Cardiac muscle cell (in vitro differentiated cells and primary cell): Measurements from ENCODE around the gene POLR1F. TPM values are rescaled to one million over a fixed set of nuclear protein-coding genes. Genes with fewer than 3 reads are reported as not detected.

Experiments
- DNase-seq, 2 donors: peaks; one replicate each; pipeline versions ENCODE4 v3.0.0 to v3.0.0-alpha.2; 2010 to 2017; ENCODE audit warnings: low read depth in 1 of 2, low spot score in 1 of 2
- H3K27ac ChIP-seq: fragments of 200-600 bp; sonication (generic); 2 replicates; pipeline ENCODE4 v1.5.1; 2016
- H3K27me3 ChIP-seq: fragments of 200-600 bp; sonication (generic); 2 replicates; pipeline ENCODE4 v1.6.0; 2016; ENCODE audit warnings: control low read depth
- H3K36me3 ChIP-seq: fragments of 200-600 bp; sonication (generic); 2 replicates; pipeline ENCODE4 v1.5.1; 2016; ENCODE audit warnings: control low read depth
- H3K4me1 ChIP-seq: fragments of 200-600 bp; sonication (generic); 2 replicates; pipeline ENCODE4 v1.8.1; 2017; ENCODE audit warnings: low read depth, mild to moderate bottlenecking, mixed run types
- H3K4me3 ChIP-seq: fragments of 200-600 bp; sonication (generic); 2 replicates; pipeline ENCODE4 v1.5.1; 2016; ENCODE audit warnings: mild to moderate bottlenecking
- H3K9me3 ChIP-seq: fragments of 200-600 bp; sonication (generic); 2 replicates; pipeline ENCODE4 v1.5.1; 2017; ENCODE audit warnings: low read depth, mild to moderate bottlenecking, control low read depth
- CTCF ChIP-seq: IDR thresholded peaks from 2 replicates; pipeline ENCODE4 v1.5.1; 2012; ENCODE audit warnings: low read depth, mild to moderate bottlenecking, low read length
- polyA plus RNA-seq: library from polyadenylated mRNA; unstranded; fragments of >200 nt; fragmentation: Nextera tagmentation; extraction: Ambion mirVana; gene quantifications from 2 replicates; pipeline ENCODE4 v1.2.1, GENCODE V29; 2016
- total RNA-seq: library from RNA; depleted of rRNA; stranded (reverse); fragments of >200 nt; gene quantifications from 2 replicates; pipeline ENCODE4 v1.2.3, GENCODE V29; 2016

POLR1F gene
- total and polyA plus RNA-seq, 2 experiments from 2014 or later: 9.1 to 14.3 TPM

- no peak overlapping the region for H3K27ac ChIP-seq
- no peaks in the 10 kb centered on the region for H3K27me3 ChIP-seq
- no peaks in the 10 kb centered on the region for H3K36me3 ChIP-seq
- H3K9me3 ChIP-seq: no peaks in the 10 kb centered on the region
- peaks cover 10% of the 10 kb centered on the region for H3K4me1 ChIP-seq
- DNase-seq: no peak
- no peak for TF ChIP-seq CTCF
- H3K4me3 ChIP-seq: no peak overlapping the region
Measured at GRCh38 chr7:19744075-19744474, 35.2 kb upstream of the POLR1F start.

- no peak for DNase-seq
- Histone ChIP-seq H3K27ac (no peak overlapping the region), H3K4me3 (no peak overlapping the region), H3K9me3 (no peaks in the 10 kb centered on the region), H3K4me1 (no peaks in the 10 kb centered on the region), H3K36me3 (no peaks in the 10 kb centered on the region), H3K27me3 (no peaks in the 10 kb centered on the region)
- TF ChIP-seq CTCF: no peak
Measured at GRCh38 chr7:19728716-19729115, 19.9 kb upstream of the POLR1F start.

GRCh38 chr7:19725770-19726169 lies 16.9 kb upstream of the POLR1F start:
- no peaks in the 10 kb centered on the region for H3K9me3 ChIP-seq
- H3K4me3 ChIP-seq: no peak overlapping the region
- no peaks in the 10 kb centered on the region for H3K27me3 ChIP-seq
- H3K27ac ChIP-seq: no peak overlapping the region
- no peak for TF ChIP-seq CTCF
- no peaks in the 10 kb centered on the region for H3K36me3 ChIP-seq
- no peaks in the 10 kb centered on the region for H3K4me1 ChIP-seq
- DNase-seq: no peak

GRCh38 chr7:19715499-19715898 lies 6.7 kb upstream of the POLR1F start:
- TF ChIP-seq CTCF: no peak
- no peaks in the 10 kb centered on the region for H3K9me3 ChIP-seq

GRCh38 chr7:19713676-19714075 lies 4.8 kb upstream of the POLR1F start:
- H3K9me3 ChIP-seq: no peaks in the 10 kb centered on the region
- peak; percentile 45 to 62 for DNase-seq
- peaks cover 7% of the 10 kb centered on the region for H3K27me3 ChIP-seq
- no peaks in the 10 kb centered on the region for H3K36me3 ChIP-seq
- no peak overlapping the region for H3K4me3 ChIP-seq
- no peaks in the 10 kb centered on the region for H3K4me1 ChIP-seq
- no peak overlapping the region for H3K27ac ChIP-seq
- peak; percentile 53 for TF ChIP-seq CTCF

More at GRCh38 chr7:19715499-19715898, 6.7 kb upstream of the POLR1F start:
- Histone ChIP-seq H3K27me3 (peaks cover 7% of the 10 kb centered on the region), H3K36me3 (no peaks in the 10 kb centered on the region), H3K4me1 (no peaks in the 10 kb centered on the region), H3K4me3 (no peak overlapping the region), H3K27ac (no peak overlapping the region)
- no peak for DNase-seq

- H3K27me3 ChIP-seq: peaks cover 7% of the 10 kb centered on the region
- peak overlapping the region; percentile 19 for H3K27ac ChIP-seq
- no peak overlapping the region for H3K4me3 ChIP-seq
- DNase-seq: no peak
- H3K4me1 ChIP-seq: peaks cover 6% of the 10 kb centered on the region
- TF ChIP-seq CTCF: no peak
- H3K9me3 ChIP-seq: no peaks in the 10 kb centered on the region
- H3K36me3 ChIP-seq: no peaks in the 10 kb centered on the region
Measured at GRCh38 chr7:19709249-19709578, 377 bp upstream of the POLR1F start.
